Breast epithelium (tissue), 3 donors: ENCODE results near the gene EDAR.

Experiments
- POLR2A ChIP-seq: fragments of 450-650 bp; IDR thresholded peaks from one replicate; pipeline ENCODE4 v1.6.1; 2016; ENCODE audit warnings: antibody characterized with exemption, mild to moderate bottlenecking, moderate library complexity
- POLR2AphosphoS5 ChIP-seq, 3 donors: sonication (generic); formaldehyde crosslinking; IDR thresholded peaks; one replicate each; pipeline ENCODE4 v1.6.1; 2017; ENCODE audit warnings: antibody characterized with exemption in 3 of 3

GRCh38 chr2:108906403-108907077, 82.5 kb downstream of the EDAR start:
- TF ChIP-seq POLR2A, result no peak
- no peak for TF ChIP-seq POLR2AphosphoS5 (IDR thresholded peaks at IDR 0.05)
